Measurements from ENCODE around the gene UBD. TPM values are rescaled to one million over a fixed set of nuclear protein-coding genes. Genes with fewer than 3 reads are reported as not detected.

The UBD gene
- total and polyA plus RNA-seq, 2 of the 13 experiments (the other 11 are each of a cell fraction or from before 2014, with no cell fraction given): 13.9 to 172 TPM

DNA sequence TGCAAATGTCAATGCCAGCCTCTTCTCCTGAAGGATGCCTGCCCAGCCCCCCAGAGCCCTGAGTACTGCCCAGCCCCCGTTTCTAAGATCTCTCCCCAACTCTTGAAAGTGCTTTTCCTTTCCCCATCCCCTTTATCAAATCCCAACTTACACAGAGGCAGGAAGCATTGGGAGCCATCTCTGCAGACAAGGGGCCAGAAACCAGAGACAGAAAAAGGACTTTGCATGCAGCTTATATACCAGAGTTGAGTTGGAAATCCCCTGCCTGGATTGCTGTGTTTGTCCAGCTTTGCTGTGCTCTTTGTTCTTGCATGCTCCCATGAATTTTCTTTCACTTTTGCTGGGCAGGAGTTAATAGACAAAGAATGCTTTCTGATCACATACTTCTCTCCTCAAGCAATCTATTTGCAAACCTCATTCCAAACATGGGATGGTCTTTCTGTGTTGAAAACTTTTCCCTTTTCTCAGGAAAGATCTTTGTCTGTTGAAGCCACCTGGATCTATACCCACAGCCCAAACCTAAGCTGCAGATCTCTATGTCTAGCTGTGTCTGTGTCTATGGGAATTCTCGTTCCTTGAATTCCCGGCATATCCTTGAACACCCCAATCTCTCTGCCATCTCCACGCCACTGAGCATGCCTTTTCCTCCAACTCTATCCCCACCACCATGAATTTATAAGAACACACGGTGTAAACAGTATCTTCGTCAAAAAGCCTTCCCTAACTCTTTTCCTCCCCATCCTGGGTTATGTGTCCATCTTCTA, at the start of gene UBD (continued):
- TF ChIP-seq CENPX (CRISPR knock-in tag; IDR thresholded peaks at IDR 0.05): no peak
- TF ChIP-seq ZNF782 (CRISPR knock-in tag; IDR thresholded peaks at IDR 0.05; ENCODE audit: borderline replicate concordance): no peak
- TF ChIP-seq, protein P1, sequence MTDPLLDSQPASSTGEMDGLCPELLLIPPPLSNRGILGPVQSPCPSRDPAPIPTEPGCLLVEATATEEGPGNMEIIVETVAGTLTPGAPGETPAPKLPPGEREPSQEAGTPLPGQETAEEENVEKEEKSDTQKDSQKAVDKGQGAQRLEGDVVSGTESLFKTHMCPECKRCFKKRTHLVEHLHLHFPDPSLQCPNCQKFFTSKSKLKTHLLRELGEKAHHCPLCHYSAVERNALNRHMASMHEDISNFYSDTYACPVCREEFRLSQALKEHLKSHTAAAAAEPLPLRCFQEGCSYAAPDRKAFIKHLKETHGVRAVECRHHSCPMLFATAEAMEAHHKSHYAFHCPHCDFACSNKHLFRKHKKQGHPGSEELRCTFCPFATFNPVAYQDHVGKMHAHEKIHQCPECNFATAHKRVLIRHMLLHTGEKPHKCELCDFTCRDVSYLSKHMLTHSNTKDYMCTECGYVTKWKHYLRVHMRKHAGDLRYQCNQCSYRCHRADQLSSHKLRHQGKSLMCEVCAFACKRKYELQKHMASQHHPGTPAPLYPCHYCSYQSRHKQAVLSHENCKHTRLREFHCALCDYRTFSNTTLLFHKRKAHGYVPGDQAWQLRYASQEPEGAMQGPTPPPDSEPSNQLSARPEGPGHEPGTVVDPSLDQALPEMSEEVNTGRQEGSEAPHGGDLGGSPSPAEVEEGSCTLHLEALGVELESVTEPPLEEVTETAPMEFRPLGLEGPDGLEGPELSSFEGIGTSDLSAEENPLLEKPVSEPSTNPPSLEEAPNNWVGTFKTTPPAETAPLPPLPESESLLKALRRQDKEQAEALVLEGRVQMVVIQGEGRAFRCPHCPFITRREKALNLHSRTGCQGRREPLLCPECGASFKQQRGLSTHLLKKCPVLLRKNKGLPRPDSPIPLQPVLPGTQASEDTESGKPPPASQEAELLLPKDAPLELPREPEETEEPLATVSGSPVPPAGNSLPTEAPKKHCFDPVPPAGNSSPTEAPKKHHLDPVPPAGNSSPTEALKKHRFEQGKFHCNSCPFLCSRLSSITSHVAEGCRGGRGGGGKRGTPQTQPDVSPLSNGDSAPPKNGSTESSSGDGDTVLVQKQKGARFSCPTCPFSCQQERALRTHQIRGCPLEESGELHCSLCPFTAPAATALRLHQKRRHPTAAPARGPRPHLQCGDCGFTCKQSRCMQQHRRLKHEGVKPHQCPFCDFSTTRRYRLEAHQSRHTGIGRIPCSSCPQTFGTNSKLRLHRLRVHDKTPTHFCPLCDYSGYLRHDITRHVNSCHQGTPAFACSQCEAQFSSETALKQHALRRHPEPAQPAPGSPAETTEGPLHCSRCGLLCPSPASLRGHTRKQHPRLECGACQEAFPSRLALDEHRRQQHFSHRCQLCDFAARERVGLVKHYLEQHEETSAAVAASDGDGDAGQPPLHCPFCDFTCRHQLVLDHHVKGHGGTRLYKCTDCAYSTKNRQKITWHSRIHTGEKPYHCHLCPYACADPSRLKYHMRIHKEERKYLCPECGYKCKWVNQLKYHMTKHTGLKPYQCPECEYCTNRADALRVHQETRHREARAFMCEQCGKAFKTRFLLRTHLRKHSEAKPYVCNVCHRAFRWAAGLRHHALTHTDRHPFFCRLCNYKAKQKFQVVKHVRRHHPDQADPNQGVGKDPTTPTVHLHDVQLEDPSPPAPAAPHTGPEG (CRISPR knock-in tag; IDR thresholded peaks at IDR 0.05): no peak
- TF ChIP-seq ZNF460 (CRISPR knock-in tag; IDR thresholded peaks at IDR 0.05; ENCODE audit: borderline replicate concordance): no peak
- TF ChIP-seq ZNF33A (CRISPR knock-in tag; IDR thresholded peaks at IDR 0.05; ENCODE audit: borderline replicate concordance): 0 out of 2 replicates have a peak, but pooled peaks have one; percentile 30
- TF ChIP-seq, protein P2, sequence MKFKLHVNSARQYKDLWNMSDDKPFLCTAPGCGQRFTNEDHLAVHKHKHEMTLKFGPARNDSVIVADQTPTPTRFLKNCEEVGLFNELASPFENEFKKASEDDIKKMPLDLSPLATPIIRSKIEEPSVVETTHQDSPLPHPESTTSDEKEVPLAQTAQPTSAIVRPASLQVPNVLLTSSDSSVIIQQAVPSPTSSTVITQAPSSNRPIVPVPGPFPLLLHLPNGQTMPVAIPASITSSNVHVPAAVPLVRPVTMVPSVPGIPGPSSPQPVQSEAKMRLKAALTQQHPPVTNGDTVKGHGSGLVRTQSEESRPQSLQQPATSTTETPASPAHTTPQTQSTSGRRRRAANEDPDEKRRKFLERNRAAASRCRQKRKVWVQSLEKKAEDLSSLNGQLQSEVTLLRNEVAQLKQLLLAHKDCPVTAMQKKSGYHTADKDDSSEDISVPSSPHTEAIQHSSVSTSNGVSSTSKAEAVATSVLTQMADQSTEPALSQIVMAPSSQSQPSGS (CRISPR knock-in tag; IDR thresholded peaks at IDR 0.05): no peak
- no peak for TF ChIP-seq ZSCAN21 (CRISPR knock-in tag; IDR thresholded peaks at IDR 0.05; ENCODE audit: borderline replicate concordance)
- no peak for TF ChIP-seq SOX13 (IDR thresholded peaks at IDR 0.05)
- TF ChIP-seq SOX13 (CRISPR knock-in tag; conservative IDR thresholded peaks at IDR 0.05 in 1 of 2, IDR thresholded peaks at IDR 0.05 in 1 of 2): peak in 1 of 2 experiments; percentile 19; a peak in 1 of 4 replicates
- TF ChIP-seq ZNF121 (CRISPR knock-in tag; IDR thresholded peaks at IDR 0.05): no peak
- peak; percentile 37 for TF ChIP-seq TEAD3 (CRISPR knock-in tag; optimal IDR thresholded peaks at IDR 0.05; ENCODE audit: borderline replicate concordance)
- TF ChIP-seq FOXC1 (CRISPR knock-in tag; IDR thresholded peaks at IDR 0.05; ENCODE audit: borderline replicate concordance): no peak
- no peak for TF ChIP-seq ZNF619 (CRISPR knock-in tag; IDR thresholded peaks at IDR 0.05)
- no peak for TF ChIP-seq DNMT3B (CRISPR knock-in tag; conservative IDR thresholded peaks at IDR 0.05)
- 0 out of 2 replicates have a peak, but pooled peaks have one; percentile 45 for TF ChIP-seq ZSCAN29 (CRISPR knock-in tag; conservative IDR thresholded peaks at IDR 0.05)
- TF ChIP-seq NFE2L1 (CRISPR knock-in tag; IDR thresholded peaks at IDR 0.05; ENCODE audit: borderline replicate concordance): no peak
- no peak for TF ChIP-seq NR2F1 (CRISPR knock-in tag; IDR thresholded peaks at IDR 0.05)
- no peak for TF ChIP-seq NR2C2 (CRISPR knock-in tag; IDR thresholded peaks at IDR 0.05; ENCODE audit: borderline replicate concordance)
- TF ChIP-seq ZNF260 (CRISPR knock-in tag; IDR thresholded peaks at IDR 0.05; ENCODE audit: borderline replicate concordance, low read depth): no peak
- no peak for TF ChIP-seq ZSCAN25 (CRISPR knock-in tag; IDR thresholded peaks at IDR 0.05)
- no peak for TF ChIP-seq TBL1XR1 (IDR thresholded peaks at IDR 0.05; ENCODE audit: borderline replicate concordance, low read length, partially characterized antibody)

Data from HepG2 (cell line).